ENCODE data around the gene SERPING1.

DNA sequence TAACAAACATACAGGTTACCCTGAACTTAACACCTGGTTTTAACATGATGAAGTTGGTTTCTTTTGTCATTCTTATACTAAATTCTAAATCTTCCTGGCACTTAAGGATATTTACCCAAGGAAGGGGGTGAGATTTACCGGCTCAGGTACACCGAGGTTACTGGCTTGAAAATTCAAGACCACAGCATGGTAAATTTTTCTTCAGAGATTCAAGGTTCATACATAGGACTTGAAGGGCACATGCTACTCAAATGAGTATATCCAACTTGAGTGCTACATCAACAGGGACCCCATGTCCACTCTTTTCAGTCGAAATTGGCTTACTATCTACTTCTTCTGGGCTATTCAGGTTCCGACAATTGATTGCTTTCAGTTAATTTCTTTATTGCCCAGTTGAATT, 12.7 kb downstream of the SERPING1 start:
- TF ChIP-seq CTBP1 (IDR thresholded peaks at IDR 0.05; ENCODE audit: borderline replicate concordance) (no peak), BHLHE40 (IDR thresholded peaks at IDR 0.05; ENCODE audit: borderline replicate concordance) (no peak), FOXM1 (IDR thresholded peaks at IDR 0.05; ENCODE audit: borderline replicate concordance) (no peak), TARDBP (IDR thresholded peaks at IDR 0.05) (no peak), HDGF (IDR thresholded peaks at IDR 0.05; ENCODE audit: borderline replicate concordance) (no peak), SP1 (IDR thresholded peaks at IDR 0.05) (no peak), NFRKB (IDR thresholded peaks at IDR 0.05) (no peak), SUZ12 (IDR thresholded peaks at IDR 0.05) (no peak), ELF4 (IDR thresholded peaks at IDR 0.05) (no peak)

Measured in HEK293T (cell line).